Hepatocyte (in vitro differentiated cells): ENCODE measurements around the gene S100A8. TPM values are rescaled to one million over a fixed set of nuclear protein-coding genes. Genes with fewer than 3 reads are reported as not detected.

Experiments used
- DNase-seq: peaks from one replicate; pipeline ENCODE4 v3.0.0-alpha.2; 2016; ENCODE audit warnings: low spot score
- H2AFZ ChIP-seq: fragments of 200-600 bp; sonication (generic); 2 replicates; pipeline ENCODE4 v1.6.0; 2016; ENCODE audit warnings: antibody characterized with exemption, mild to moderate bottlenecking
- H3K27ac ChIP-seq: fragments of 200-600 bp; sonication (generic); 2 replicates; pipeline ENCODE4 v1.5.1; 2016; ENCODE audit warnings: mild to moderate bottlenecking
- H3K27me3 ChIP-seq: fragments of 200-600 bp; sonication (generic); 2 replicates; pipeline ENCODE4 v1.6.1; 2016
- H3K36me3 ChIP-seq: fragments of 200-600 bp; sonication (generic); replicated peaks from 2 replicates; pipeline ENCODE4 v1.5.1; 2016; ENCODE audit warnings: low read depth; ENCODE audit not compliant: insufficient read depth
- H3K4me1 ChIP-seq: fragments of 200-600 bp; sonication (generic); 2 replicates; pipeline ENCODE4 v1.5.1; 2016; ENCODE audit warnings: mild to moderate bottlenecking, moderate library complexity; ENCODE audit not compliant: insufficient read depth
- H3K4me2 ChIP-seq: fragments of 200-600 bp; sonication (generic); 2 replicates; pipeline ENCODE4 v1.6.0; 2016
- H3K4me3 ChIP-seq: fragments of 200-600 bp; sonication (generic); 2 replicates; pipeline ENCODE4 v1.5.1; 2016; ENCODE audit warnings: mild to moderate bottlenecking
- H3K79me2 ChIP-seq: fragments of 200-600 bp; sonication (generic); 2 replicates; pipeline ENCODE4 v1.6.0; 2017; ENCODE audit warnings: mild to moderate bottlenecking
- H3K9me2 ChIP-seq: fragments of 200-600 bp; sonication (generic); replicated peaks from 2 replicates; pipeline ENCODE4 v1.6.0; 2017; ENCODE audit warnings: mild to moderate bottlenecking; ENCODE audit not compliant: insufficient read depth
- H3K9me3 ChIP-seq: fragments of 200-600 bp; sonication (generic); 2 replicates; pipeline ENCODE4 v1.5.1; 2016; ENCODE audit warnings: low read depth, mild to moderate bottlenecking
- H4K20me1 ChIP-seq: fragments of 200-600 bp; sonication (generic); 2 replicates; pipeline ENCODE4 v1.6.0; 2016; ENCODE audit warnings: mild to moderate bottlenecking; ENCODE audit not compliant: insufficient read depth, poor library complexity, severe bottlenecking
- EZH2 ChIP-seq: fragments of 200-600 bp; sonication (generic); IDR thresholded peaks from 2 replicates; pipeline ENCODE4 v1.6.1; 2016; ENCODE audit warnings: antibody characterized with exemption, mild to moderate bottlenecking, borderline replicate concordance
- EZH2phosphoT487 ChIP-seq: fragments of 200-600 bp; sonication (generic); IDR thresholded peaks from one replicate; pipeline ENCODE4 v1.6.1; 2018; ENCODE audit warnings: antibody characterized with exemption, mild to moderate bottlenecking, low read depth, moderate library complexity; ENCODE audit not compliant: unreplicated experiment, severe bottlenecking
- WGBS: methylation state at CpG from one replicate; pipeline ENCODE4 v1.1.6; 2016; ENCODE audit warnings: low lambda C conversion rate; ENCODE audit errors: missing lambda C conversion rate; 5-methylcytosine and 5-hydroxymethylcytosine counted together
- polyA plus RNA-seq: library from polyadenylated mRNA; unstranded; fragments of >200 nt; fragmentation: Nextera tagmentation; extraction: Ambion mirVana; gene quantifications from 2 replicates; pipeline ENCODE4 v1.2.1, GENCODE V29; 2016
- total RNA-seq: library from RNA; depleted of rRNA; stranded (reverse); fragments of >200 nt; gene quantifications from 2 replicates; pipeline ENCODE4 v1.2.3, GENCODE V29; 2014
- TF ChIP-seq, protein P1 (sequence below): fragments of 200-600 bp; sonication (generic); IDR thresholded peaks from 2 replicates; pipeline ENCODE4 v1.5.1; 2016; ENCODE audit warnings: antibody characterized with exemption, mild to moderate bottlenecking; ENCODE audit not compliant: poor library complexity

S100A8 gene
- total and polyA plus RNA-seq, 2 experiments from 2014 or later: 0.70 to 2.2 TPM

GRCh38 chr1:153402226-153402625 is 11.4 kb upstream of the S100A8 start:
- DNase-seq: no peak
- Histone ChIP-seq H3K9me3 (no peaks in the 10 kb centered on the region), H3K79me2 (no peaks in the 10 kb centered on the region), H2AFZ (no peak overlapping the region), H3K27me3 (no peaks in the 10 kb centered on the region), H3K36me3 (no peaks in the 10 kb centered on the region), H3K27ac (no peak overlapping the region), H3K4me2 (no peak overlapping the region), H3K9me2 (no peaks in the 10 kb centered on the region), H4K20me1 (no peaks in the 10 kb centered on the region), H3K4me1 (no peaks in the 10 kb centered on the region), H3K4me3 (no peak overlapping the region)
- 65% methylated on average over 2 of the region's 2 CpGs for WGBS
- no peak for TF ChIP-seq EZH2phosphoT487
- TF ChIP-seq, protein P1, sequence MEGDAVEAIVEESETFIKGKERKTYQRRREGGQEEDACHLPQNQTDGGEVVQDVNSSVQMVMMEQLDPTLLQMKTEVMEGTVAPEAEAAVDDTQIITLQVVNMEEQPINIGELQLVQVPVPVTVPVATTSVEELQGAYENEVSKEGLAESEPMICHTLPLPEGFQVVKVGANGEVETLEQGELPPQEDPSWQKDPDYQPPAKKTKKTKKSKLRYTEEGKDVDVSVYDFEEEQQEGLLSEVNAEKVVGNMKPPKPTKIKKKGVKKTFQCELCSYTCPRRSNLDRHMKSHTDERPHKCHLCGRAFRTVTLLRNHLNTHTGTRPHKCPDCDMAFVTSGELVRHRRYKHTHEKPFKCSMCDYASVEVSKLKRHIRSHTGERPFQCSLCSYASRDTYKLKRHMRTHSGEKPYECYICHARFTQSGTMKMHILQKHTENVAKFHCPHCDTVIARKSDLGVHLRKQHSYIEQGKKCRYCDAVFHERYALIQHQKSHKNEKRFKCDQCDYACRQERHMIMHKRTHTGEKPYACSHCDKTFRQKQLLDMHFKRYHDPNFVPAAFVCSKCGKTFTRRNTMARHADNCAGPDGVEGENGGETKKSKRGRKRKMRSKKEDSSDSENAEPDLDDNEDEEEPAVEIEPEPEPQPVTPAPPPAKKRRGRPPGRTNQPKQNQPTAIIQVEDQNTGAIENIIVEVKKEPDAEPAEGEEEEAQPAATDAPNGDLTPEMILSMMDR: no peak

DNA sequence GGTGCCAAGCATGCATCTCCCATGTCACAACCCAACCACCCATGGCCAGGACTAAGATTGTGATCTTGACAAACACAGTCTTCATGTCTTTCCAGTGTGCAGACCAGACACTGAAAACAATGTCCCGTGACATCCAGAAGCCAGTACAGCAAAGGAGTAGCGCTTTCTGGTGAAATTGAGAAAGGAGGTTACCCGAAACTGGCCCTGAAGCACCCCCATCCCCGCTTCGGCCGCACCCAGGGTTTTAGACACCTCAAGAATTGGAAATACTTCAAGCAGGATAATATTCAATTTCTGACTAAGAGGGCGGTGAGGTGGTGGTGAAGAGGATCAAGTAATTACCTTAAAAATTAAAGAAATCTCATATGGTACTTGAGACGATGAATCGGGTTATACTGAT is 10.6 kb upstream of the S100A8 start:
- 90% methylated on average over 9 of the region's 9 CpGs for WGBS
- H2AFZ ChIP-seq: no peak overlapping the region
- TF ChIP-seq EZH2phosphoT487: no peak
- TF ChIP-seq, protein P1: no peak
- TF ChIP-seq EZH2: no peak

GRCh38 chr1:153400244-153400643 is 9.4 kb upstream of the S100A8 start:
- Histone ChIP-seq H3K9me3 (no peaks in the 10 kb centered on the region), H3K27me3 (no peaks in the 10 kb centered on the region), H3K4me3 (no peak overlapping the region), H3K27ac (no peak overlapping the region), H3K79me2 (no peaks in the 10 kb centered on the region), H2AFZ (no peak overlapping the region), H3K4me2 (no peak overlapping the region), H3K36me3 (no peaks in the 10 kb centered on the region), H4K20me1 (no peaks in the 10 kb centered on the region), H3K9me2 (no peaks in the 10 kb centered on the region), H3K4me1 (no peaks in the 10 kb centered on the region)
- TF ChIP-seq EZH2: no peak
- TF ChIP-seq, protein P1: no peak
- TF ChIP-seq EZH2phosphoT487: no peak
- DNase-seq: no peak
- 56% methylated on average over 5 of the region's 5 CpGs for WGBS

More for the DNA sequence above, 10.6 kb upstream of the S100A8 start:
- H3K36me3 ChIP-seq: no peaks in the 10 kb centered on the region
- H3K4me2 ChIP-seq: no peak overlapping the region
- no peaks in the 10 kb centered on the region for H4K20me1 ChIP-seq
- no peaks in the 10 kb centered on the region for H3K27me3 ChIP-seq
- H3K4me1 ChIP-seq: no peaks in the 10 kb centered on the region
- no peaks in the 10 kb centered on the region for H3K79me2 ChIP-seq
- no peaks in the 10 kb centered on the region for H3K9me3 ChIP-seq
- H3K9me2 ChIP-seq: no peaks in the 10 kb centered on the region
- H3K27ac ChIP-seq: no peak overlapping the region
- DNase-seq: no peak
- no peak overlapping the region for H3K4me3 ChIP-seq

DNA sequence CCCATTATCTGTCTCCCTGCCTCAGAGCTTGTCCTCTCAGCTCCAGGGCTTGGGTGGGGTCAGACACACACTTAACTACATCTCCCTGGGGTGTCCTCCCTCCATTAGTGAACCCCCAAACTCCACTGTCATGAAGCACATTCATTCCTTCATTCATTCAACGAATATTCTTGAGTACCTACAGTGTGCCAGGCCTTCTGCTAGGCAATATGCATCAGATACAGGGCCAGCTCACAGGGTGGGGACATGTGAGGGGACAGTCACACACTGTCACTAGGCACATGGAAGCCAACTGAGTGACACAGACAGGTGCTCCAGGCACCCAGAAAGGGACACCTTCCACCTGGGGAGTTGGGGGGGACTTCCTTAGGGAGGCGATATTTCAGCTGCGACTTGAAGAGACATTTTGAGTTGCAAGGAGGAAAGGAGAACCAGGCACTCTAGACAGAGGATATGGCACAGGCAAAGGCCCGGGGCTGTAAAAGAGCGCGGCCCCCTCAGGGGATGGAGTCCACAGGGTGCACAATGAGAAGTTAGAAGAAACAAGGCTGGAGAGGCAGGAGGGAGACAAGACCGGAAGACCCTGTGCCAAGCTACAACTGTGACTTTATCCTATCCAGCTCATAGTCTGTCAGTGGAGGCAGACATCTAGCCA is 8.7 kb upstream of the S100A8 start:
- no peaks in the 10 kb centered on the region for H3K9me3 ChIP-seq
- 90% methylated on average over 7 of the region's 7 CpGs for WGBS
- H3K27me3 ChIP-seq: no peaks in the 10 kb centered on the region
- H3K36me3 ChIP-seq: no peaks in the 10 kb centered on the region
- no peak overlapping the region for H3K27ac ChIP-seq
- no peaks in the 10 kb centered on the region for H3K9me2 ChIP-seq
- no peak for TF ChIP-seq EZH2phosphoT487
- TF ChIP-seq, protein P1: no peak
- no peak for TF ChIP-seq EZH2
- H3K4me1 ChIP-seq: no peaks in the 10 kb centered on the region
- no peaks in the 10 kb centered on the region for H4K20me1 ChIP-seq
- H3K79me2 ChIP-seq: no peaks in the 10 kb centered on the region
- H3K4me3 ChIP-seq: no peak overlapping the region
- DNase-seq: no peak
- no peak overlapping the region for H2AFZ ChIP-seq
- no peak overlapping the region for H3K4me2 ChIP-seq
